ENCODE data around the gene SLC35A2. TPM values are rescaled to one million over a fixed set of nuclear protein-coding genes. Genes with fewer than 3 reads are reported as not detected.

SLC35A2 gene
- 10.5 and 12.1 TPM in 2 replicates for total RNA-seq

GRCh38 chrX:48911412-48912182, at the start of gene SLC35A2:
SLC35A2 (minus strand) TSS chrX:48911646; CDS start chrX:48911636, 10 bp downstream.

GRCh38 chrX:48957477-48957826, 46.0 kb upstream of the SLC35A2 start, which contains the start of gene OTUD5:
OTUD5 (minus strand) TSS chrX:48957607; CDS start chrX:48957570, 37 bp downstream.

GRCh38 chrX:48918643-48919340, 7.3 kb upstream of the SLC35A2 start, which contains the start of gene PIM2:
PIM2 (minus strand) TSS chrX:48919024; CDS start chrX:48918834, 190 bp downstream.

DNA sequence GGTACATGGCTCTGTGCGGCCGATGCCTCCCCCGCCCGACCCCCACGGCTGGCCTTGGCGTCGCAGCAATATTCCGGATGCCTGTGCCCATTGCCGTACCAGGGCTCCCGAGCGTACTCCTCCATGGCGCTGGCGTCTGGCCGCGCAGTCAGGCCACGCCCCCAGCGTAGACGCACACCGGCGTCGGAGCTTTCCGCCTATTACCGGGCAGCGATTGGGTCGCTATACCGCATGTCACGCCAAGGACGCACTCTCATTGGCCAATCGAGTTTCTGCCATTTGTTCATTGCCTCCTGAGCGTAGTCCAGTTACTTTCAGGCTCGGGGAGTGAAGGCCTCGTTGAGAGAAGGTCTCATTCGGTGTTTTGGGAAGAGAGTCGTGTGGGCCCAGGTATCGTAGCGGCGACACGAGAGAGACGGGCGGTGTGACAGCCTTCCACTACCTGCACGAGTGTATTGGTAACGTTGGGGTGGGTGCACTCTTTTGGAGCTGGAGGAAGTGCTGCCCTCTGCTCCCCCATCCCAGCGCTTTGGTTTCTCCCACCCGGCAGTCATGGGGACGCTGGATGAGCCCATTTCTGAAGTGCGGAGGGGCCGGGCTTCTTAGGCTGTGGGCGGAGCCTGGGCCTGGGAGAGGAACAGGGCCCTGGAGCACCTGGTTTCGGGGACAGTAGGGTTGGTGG, 13.7 kb downstream of the SLC35A2 start, which contains the start of the genes PQBP1 and TIMM17B:
TSS of gene PQBP1 (plus strand) at position 306 of the 682 bp plus-strand sequence. CDS start 580 bp downstream, outside the sequence.
TSS of gene TIMM17B (minus strand) at position 144 of the 682 bp plus-strand sequence. CDS start at position 125, 19 bp downstream.

Other genes starting within 250 kb of the SLC35A2 start
- gene WAS, start 227.8 kb downstream of the SLC35A2 start, total RNA-seq: 0.09 TPM in 1 of 2 replicates, not detected in the other
- gene SUV39H1, start 214.9 kb downstream of the SLC35A2 start, total RNA-seq: 0.85 and 1.3 TPM in 2 replicates
- gene GLOD5, start 149.9 kb downstream of the SLC35A2 start, total RNA-seq: not detected in 2 replicates
- gene GATA1, start 125.1 kb downstream of the SLC35A2 start, total RNA-seq: not detected in 2 replicates
- 16.8 and 25.5 TPM in 2 replicates for gene HDAC6, start 109.6 kb downstream of the SLC35A2 start, total RNA-seq
- gene ERAS, start 85.1 kb downstream of the SLC35A2 start, total RNA-seq: not detected in 2 replicates
- gene PCSK1N, start 76.0 kb downstream of the SLC35A2 start, total RNA-seq: 0.09 TPM in 1 of 2 replicates, not detected in the other
- gene TIMM17B, start 13.9 kb downstream of the SLC35A2 start, total RNA-seq: 23.1 and 28.7 TPM in 2 replicates
- gene PQBP1, start 13.7 kb downstream of the SLC35A2 start, total RNA-seq: 70.8 and 73.0 TPM in 2 replicates
- gene PIM2, start 7.4 kb upstream of the SLC35A2 start, total RNA-seq: 1.3 and 2.7 TPM in 2 replicates
- 28.0 and 28.6 TPM in 2 replicates for gene OTUD5, start 46.0 kb upstream of the SLC35A2 start, total RNA-seq
- 0.28 and 1.0 TPM in 2 replicates for gene KCND1, start 60.2 kb upstream of the SLC35A2 start, total RNA-seq
- gene GRIPAP1, start 90.6 kb upstream of the SLC35A2 start, total RNA-seq: 22.6 and 22.8 TPM in 2 replicates
- 23.3 and 24.2 TPM in 2 replicates for gene TFE3, start 131.7 kb upstream of the SLC35A2 start, total RNA-seq
- gene CCDC120, start 147.4 kb upstream of the SLC35A2 start, total RNA-seq: 0.09 and 0.28 TPM in 2 replicates
- gene PRAF2, start 162.4 kb upstream of the SLC35A2 start, total RNA-seq: 4.4 and 6.4 TPM in 2 replicates
- gene WDR45, start 168.2 kb upstream of the SLC35A2 start, total RNA-seq: 36.3 and 43.1 TPM in 2 replicates
- gene GPKOW, start 212.1 kb upstream of the SLC35A2 start, total RNA-seq: 17.8 and 20.6 TPM in 2 replicates